HG02610 (cell line): ENCODE measurements around the gene WDFY4.

Experiments
- ATAC-seq: cut with Tn5 transposase; IDR thresholded peaks from one replicate; pipeline ENCODE4 v1.9.1; 2021; ENCODE audit warnings: mild to moderate bottlenecking, moderate library complexity; ENCODE audit not compliant: unreplicated experiment

The WDFY4 gene

GRCh38 chr10:48705401-48705938 is 20.8 kb downstream of the WDFY4 start:
- no peak for ATAC-seq

GRCh38 chr10:48707472-48707871 is 22.8 kb downstream of the WDFY4 start:
- ATAC-seq: no peak

DNA sequence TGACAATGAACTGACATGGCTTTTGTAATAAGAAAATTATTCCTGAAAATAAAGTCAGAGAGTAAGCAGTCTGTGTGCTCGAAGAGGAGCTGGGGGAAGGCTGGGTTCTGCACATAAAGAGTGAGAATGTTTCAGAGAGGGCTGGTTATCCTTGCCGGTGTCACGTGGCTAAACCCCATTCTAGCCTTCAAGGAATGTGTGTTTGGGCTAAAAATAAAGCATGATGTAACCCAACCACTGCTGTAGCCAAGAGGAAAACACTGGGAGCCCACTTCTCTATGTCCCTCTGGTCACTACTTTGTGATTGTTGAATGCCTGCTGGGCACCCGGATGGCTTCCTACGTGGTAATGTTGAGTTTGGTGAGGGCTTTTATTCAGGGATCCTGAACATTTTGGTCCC is 23.5 kb downstream of the WDFY4 start:
- ATAC-seq: no peak

DNA sequence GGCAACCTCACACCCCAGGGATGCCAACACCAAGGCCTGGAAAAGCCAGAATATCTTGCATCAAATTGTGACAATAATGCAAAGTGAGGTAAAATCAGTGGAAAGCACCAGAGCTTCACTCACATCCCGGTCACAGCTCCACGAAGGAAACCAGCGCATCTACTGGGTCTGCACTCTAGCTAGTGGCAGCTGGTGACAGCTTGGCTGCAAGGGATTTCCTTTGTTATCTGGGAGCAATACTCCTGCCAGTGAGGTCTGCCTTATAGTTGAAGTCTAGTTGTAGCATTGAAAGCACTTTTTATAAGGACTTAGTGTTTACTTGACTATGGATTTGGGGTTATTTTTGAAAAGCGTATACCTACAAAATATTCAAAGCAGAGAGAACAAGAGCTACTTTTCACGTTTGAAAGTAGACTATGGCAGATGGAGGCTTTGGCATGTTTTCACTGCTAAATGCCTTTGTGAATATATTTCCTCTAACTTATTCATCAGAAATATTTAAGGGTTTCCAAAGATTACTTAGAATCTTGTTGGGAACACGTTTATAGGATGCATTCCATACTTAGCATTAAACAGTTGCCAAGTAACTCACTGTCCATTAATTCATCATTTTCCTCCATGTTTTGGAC is 26.1 kb downstream of the WDFY4 start:
- no peak for ATAC-seq

DNA sequence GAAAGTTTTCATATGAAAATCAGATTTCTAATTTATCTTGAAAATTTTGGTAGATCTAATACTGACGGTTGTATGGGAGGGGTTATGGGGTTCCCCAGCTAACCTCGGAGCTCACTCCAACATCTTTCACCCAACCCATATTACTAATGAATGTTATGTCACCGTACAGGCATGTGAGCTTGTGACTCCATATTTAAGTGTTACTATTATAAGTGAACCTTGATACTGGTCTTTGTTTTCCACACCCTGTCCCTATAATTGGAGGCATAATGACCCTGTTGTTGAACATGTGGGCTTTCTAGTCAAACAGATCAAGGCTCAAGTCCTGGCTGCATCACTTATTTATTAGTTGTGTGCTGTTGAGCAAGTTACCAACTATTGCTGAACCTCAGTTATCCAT is 27.2 kb downstream of the WDFY4 start:
- ATAC-seq: no peak

- ATAC-seq: no peak
Observed at GRCh38 chr10:48714088-48714487, 29.4 kb downstream of the WDFY4 start.

GRCh38 chr10:48716416-48716815 is 31.7 kb downstream of the WDFY4 start:
- ATAC-seq: no peak

- ATAC-seq: no peak
Observed at GRCh38 chr10:48720611-48721010, 35.9 kb downstream of the WDFY4 start.

GRCh38 chr10:48722153-48723145 is 37.8 kb downstream of the WDFY4 start:
- no peak for ATAC-seq

- no peak for ATAC-seq
Observed at GRCh38 chr10:48724127-48724526, 39.5 kb downstream of the WDFY4 start.

- ATAC-seq: no peak
Observed at GRCh38 chr10:48725708-48726107, 41.0 kb downstream of the WDFY4 start.

- ATAC-seq: no peak
Observed at GRCh38 chr10:48727866-48728265, 43.2 kb downstream of the WDFY4 start.

- no peak for ATAC-seq
Observed at GRCh38 chr10:48729222-48729621, 44.5 kb downstream of the WDFY4 start.

- no peak for ATAC-seq
Observed at GRCh38 chr10:48729941-48730457, 45.3 kb downstream of the WDFY4 start.

DNA sequence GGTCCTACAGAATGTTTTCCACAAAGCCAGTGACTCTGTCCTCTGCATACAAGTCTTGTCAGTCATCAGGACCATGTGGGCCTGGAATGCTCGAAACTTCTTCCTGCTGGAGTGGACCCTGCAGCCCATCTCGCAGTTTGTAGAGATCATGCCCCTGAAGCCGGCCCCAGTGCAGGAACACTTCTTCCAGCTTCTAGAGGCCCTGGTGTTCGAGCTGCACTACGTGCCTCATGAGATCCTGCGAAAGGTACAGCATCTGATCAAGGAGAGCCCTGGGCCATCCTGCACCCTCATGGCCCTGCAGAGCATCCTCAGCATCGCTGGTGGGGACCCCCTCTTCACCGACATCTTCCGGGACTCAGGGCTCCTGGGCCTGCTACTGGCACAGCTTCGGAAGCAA is 46.5 kb downstream of the WDFY4 start:
- no peak for ATAC-seq

- ATAC-seq: no peak
Observed at GRCh38 chr10:48731654-48732053, 47.0 kb downstream of the WDFY4 start.

GRCh38 chr10:48733329-48733728 is 48.7 kb downstream of the WDFY4 start:
- no peak for ATAC-seq

DNA sequence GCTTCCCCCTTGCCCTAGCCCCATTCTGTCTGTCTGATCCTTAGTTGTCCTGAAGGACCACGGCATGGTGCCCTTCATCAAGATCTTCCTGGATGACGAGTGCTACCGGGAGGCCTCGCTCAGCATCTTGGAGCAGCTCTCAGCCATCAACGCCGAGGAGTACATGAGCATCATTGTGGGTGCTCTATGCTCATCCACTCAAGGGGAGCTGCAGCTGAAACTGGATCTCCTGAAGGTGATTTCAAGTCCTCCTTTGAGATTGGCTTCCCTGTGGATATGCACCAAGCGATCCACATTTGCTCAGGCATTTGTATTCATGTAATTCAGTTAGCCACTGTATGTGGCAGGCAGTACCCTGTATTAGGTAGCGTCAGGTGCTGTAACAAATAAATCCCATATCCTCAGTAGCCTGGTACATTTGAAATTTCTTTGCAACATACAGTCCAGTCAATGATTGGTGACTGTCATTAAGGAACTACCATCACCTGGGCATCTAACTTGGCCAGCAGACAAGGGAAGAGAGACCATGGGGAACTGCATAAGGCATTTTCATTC is 51.2 kb downstream of the WDFY4 start:
- ATAC-seq: no peak

DNA sequence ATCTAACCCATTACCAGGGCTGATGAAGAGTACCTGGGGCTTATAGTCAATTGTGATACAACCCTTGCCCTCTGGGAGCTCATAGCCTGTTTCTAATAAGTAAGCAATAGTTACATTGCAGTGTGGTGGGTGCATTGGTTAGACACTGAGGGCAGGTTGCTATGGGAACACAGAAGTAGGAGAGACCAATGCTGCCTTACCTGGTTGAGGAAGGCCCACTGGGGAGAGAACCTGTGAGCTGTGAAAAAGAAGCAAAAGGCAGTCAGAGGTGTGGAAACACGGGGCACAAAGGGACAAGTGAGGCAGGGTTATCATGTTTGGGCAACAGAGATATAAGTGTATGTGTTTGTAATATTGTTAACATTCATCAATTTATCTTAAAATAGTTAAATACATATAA is 51.9 kb downstream of the WDFY4 start:
- no peak for ATAC-seq

- ATAC-seq: no peak
Observed at GRCh38 chr10:48737886-48738285, 53.2 kb downstream of the WDFY4 start.

DNA sequence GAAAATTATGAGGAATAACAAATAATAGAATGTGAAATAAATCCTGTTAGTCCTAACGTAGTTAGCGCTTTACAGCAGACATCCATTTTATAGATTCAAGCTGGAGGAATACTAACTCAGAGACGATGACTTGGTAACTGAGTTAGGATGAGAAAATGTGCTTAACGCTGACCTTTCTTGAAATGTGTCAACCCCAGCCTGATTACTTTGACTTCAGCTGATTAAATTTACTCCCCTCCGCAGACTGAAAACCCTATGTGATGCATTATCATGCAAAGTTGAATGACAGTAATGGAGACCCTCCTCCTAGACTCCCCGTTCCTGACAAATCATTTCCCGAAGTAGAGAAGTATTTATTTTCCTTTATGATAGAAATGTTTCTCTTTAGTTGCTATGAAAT is 54.5 kb downstream of the WDFY4 start:
- no peak for ATAC-seq
